B cell (primary cell): ENCODE data around the gene IL13. TPM values are rescaled to one million over a fixed set of nuclear protein-coding genes. Genes with fewer than 3 reads are reported as not detected.

ENCODE experiments used
- ATAC-seq: fragments of 200-7000 bp; cut with Tn5 transposase; one replicate; pipeline ENCODE4 v1.10.0; 2021; ENCODE audit warnings: low read depth, mild to moderate bottlenecking, moderate number of reproducible peaks, moderate library complexity
- CTCF ChIA-PET: fragments of 350-600 bp; sonication (Branson Sonifier 250); formaldehyde crosslinking; loops from one replicate; lab custom pipeline; 2021; ENCODE audit warnings: antibody characterized with exemption, inconsistent platforms; lab: Charles Lee
- POLR2A ChIA-PET: fragments of 350-600 bp; sonication (Branson Sonifier 250); formaldehyde crosslinking; loops from one replicate; lab custom pipeline; 2021; ENCODE audit warnings: antibody characterized with exemption; lab: Charles Lee
- DNase-seq: peaks from one replicate; pipeline ENCODE4 v3.0.0; 2013
- H2AFZ ChIP-seq: 2 replicates; pipeline ENCODE4 v1.6.1; 2012; ENCODE audit warnings: mild to moderate bottlenecking, low read depth, low read length; ENCODE audit not compliant: insufficient read depth, poor library complexity, severe bottlenecking
- H3K27ac ChIP-seq, 2 donors: 1 replicate in 1 of 2; 2 replicates in 1 of 2; pipeline ENCODE4 v1.5.1; 2012 to 2013; ENCODE audit warnings: low read length in 2 of 2, mild to moderate bottlenecking in 2 of 2, moderate library complexity in 1 of 2
- H3K27me3 ChIP-seq, 4 experiments: fragments of 200-600 bp in 1 of 4; sonication (generic) in 1 of 4; replicated peaks in 1 of 4; 1 replicate in 2 of 4; 2 replicates in 2 of 4; pipeline versions ENCODE4 v1.6.1 to v1.7.0; 2013 to 2016; ENCODE audit warnings: low read length in 3 of 4, mild to moderate bottlenecking in 2 of 4, mixed read lengths in 1 of 4, moderate library complexity in 1 of 4; ENCODE audit not compliant: insufficient read depth in 4 of 4, control insufficient read depth in 3 of 4; ENCODE audit errors: control extremely low read depth in 1 of 4
- H3K36me3 ChIP-seq, 2 experiments: replicated peaks in 1 of 2; 1 replicate in 1 of 2; 2 replicates in 1 of 2; pipeline versions ENCODE4 v1.6.1 to v1.7.1; 2013; ENCODE audit warnings: low read length in 1 of 2; ENCODE audit not compliant: insufficient read depth in 2 of 2, control insufficient read depth in 1 of 2; ENCODE audit errors: control extremely low read depth in 1 of 2, extremely low read depth in 1 of 2
- H3K4me1 ChIP-seq, 2 donors: fragments of 200-600 bp in 1 of 2; sonication (generic) in 1 of 2; 1 replicate in 1 of 2; 2 replicates in 1 of 2; pipeline versions ENCODE4 v1.5.1 to v1.6.1; 2013 to 2017; ENCODE audit warnings: low read length in 2 of 2; ENCODE audit not compliant: control insufficient read depth in 2 of 2, insufficient read depth in 2 of 2
- H3K4me2 ChIP-seq: replicated peaks from 2 replicates; pipeline ENCODE3; 2012; ENCODE audit warnings: mild to moderate bottlenecking, low read depth, low read length; ENCODE audit not compliant: poor library complexity, severe bottlenecking
- H3K4me3 ChIP-seq, 5 experiments: fragments of 200-600 bp in 1 of 5; sonication (generic) in 1 of 5; 1 replicate in 3 of 5; 2 replicates in 2 of 5; pipeline versions ENCODE4 v1.5.1 to v1.7.0; 2011 to 2016; ENCODE audit warnings: low read length in 4 of 5, mild to moderate bottlenecking in 4 of 5, low read depth in 2 of 5, control low read depth in 1 of 5, moderate library complexity in 1 of 5; ENCODE audit not compliant: insufficient read depth in 1 of 5; ENCODE audit errors: control extremely low read depth in 1 of 5, extremely low read depth in 1 of 5
- H3K79me2 ChIP-seq: fragments of 200-600 bp; sonication (generic); one replicate; pipeline ENCODE4 v1.6.0; 2016; ENCODE audit warnings: low read length; ENCODE audit not compliant: control insufficient read depth, insufficient read depth
- H3K9ac ChIP-seq: fragments of 200-600 bp; sonication (generic); 2 replicates; pipeline ENCODE4 v1.6.1; 2017; ENCODE audit warnings: mild to moderate bottlenecking, low read length, moderate library complexity
- H3K9me3 ChIP-seq, 3 donors: one replicate each; pipeline versions ENCODE4 v1.6.1 to v1.7.1; 2013; ENCODE audit warnings: low read length in 2 of 3; ENCODE audit not compliant: control insufficient read depth in 2 of 3, insufficient read depth in 1 of 3; ENCODE audit errors: control extremely low read depth in 1 of 3
- H4K20me1 ChIP-seq: 2 replicates; pipeline ENCODE4 v1.6.0; 2012; ENCODE audit warnings: mild to moderate bottlenecking, low read length; ENCODE audit not compliant: insufficient read depth, control insufficient read depth, poor library complexity, severe bottlenecking
- H3K27ac Mint-ChIP-seq: one replicate; pipeline ENCODE4 v1.8.0; 2021; ENCODE audit warnings: mixed read lengths
- H3K27me3 Mint-ChIP-seq: one replicate; pipeline ENCODE4 v1.8.0; 2021; ENCODE audit warnings: mixed read lengths
- H3K4me1 Mint-ChIP-seq: one replicate; pipeline ENCODE4 v1.8.0; 2021; ENCODE audit warnings: mixed read lengths
- H3K4me3 Mint-ChIP-seq: one replicate; pipeline ENCODE4 v1.8.0; 2021; ENCODE audit warnings: mixed read lengths
- H3K9me3 Mint-ChIP-seq: one replicate; pipeline ENCODE4 v1.8.0; 2022; ENCODE audit warnings: mixed read lengths; ENCODE audit not compliant: insufficient read depth
- CTCF ChIP-seq: fragments of 200-600 bp; IDR thresholded peaks from one replicate; pipeline ENCODE4 v1.8.0; 2022; ENCODE audit warnings: antibody characterized with exemption, mild to moderate bottlenecking
- EZH2 ChIP-seq: IDR thresholded peaks from 2 replicates; pipeline ENCODE4 v1.6.1; 2012; ENCODE audit warnings: borderline replicate concordance, low read depth, mild to moderate bottlenecking, moderate library complexity, low read length; ENCODE audit not compliant: insufficient read depth, poor library complexity, severe bottlenecking
- WGBS: methylation state at CpG from one replicate; pipeline ENCODE4 v1.1.5; 2013; ENCODE audit warnings: missing lambda C conversion rate; ENCODE audit not compliant: insufficient coverage; 5-methylcytosine and 5-hydroxymethylcytosine counted together
- intact Hi-C: fragments of 100-400 bp; cut with micrococcal nuclease; formaldehyde crosslinking; loops from one replicate; pipeline ENCODE4 v1.10.0; 2022
- polyA plus RNA-seq: library from polyadenylated mRNA; depleted of rRNA; stranded (reverse); fragments of >200 nt; gene quantifications from 2 replicates; pipeline ENCODE4 v1.2.3, GENCODE V29; 2012
- total RNA-seq, 2 donors: library from RNA; stranded (reverse); fragments of 120-200 nt in 1 of 2; gene quantifications; 1 replicate in 1 of 2; 2 replicates in 1 of 2; pipeline versions ENCODE4 v1.2.3 to v1.2.4, GENCODE V29; 2013 to 2022

The IL13 gene
- total and polyA plus RNA-seq, 2 donors (not counting 1 experiment from before 2014, with no cell fraction given), result 0.42 to 0.45 TPM

GRCh38 chr5:132644177-132644576 is 13.8 kb upstream of the IL13 start:
- TF ChIP-seq CTCF, result no peak
- no peak for TF ChIP-seq EZH2
- Histone ChIP-seq H3K27me3 (no peaks in the 10 kb centered on the region), H3K4me2 (no peak overlapping the region), H3K9ac (no peak overlapping the region), H3K9me3 (peaks cover 0 to 16% (median 11%) of the 10 kb centered on the region in 3 donors), H3K79me2 (no peaks in the 10 kb centered on the region), H3K27ac (no peak overlapping the region), H3K4me1 (no peaks in the 10 kb centered on the region), H3K4me3 (no peak overlapping the region), H4K20me1 (no peaks in the 10 kb centered on the region), H2AFZ (no peak overlapping the region), H3K36me3 (peaks cover 10 to 33% of the 10 kb centered on the region in 2 experiments)
- ChIA-PET CTCF (no interaction called here), POLR2A (no interaction called here)
- Mint-ChIP-seq H3K9me3 (peaks cover 7% of the 10 kb centered on the region), H3K27me3 (no peaks in the 10 kb centered on the region), H3K4me1 (no peaks in the 10 kb centered on the region), H3K4me3 (no peak overlapping the region), H3K27ac (no peak overlapping the region)
- no peak for DNase-seq
- ATAC-seq, result no peak
- intact Hi-C loops, result no loop called here

GRCh38 chr5:132646583-132647266 is 11.2 kb upstream of the IL13 start:
- Histone ChIP-seq H4K20me1 (no peaks in the 10 kb centered on the region), H3K9ac (no peak overlapping the region), H3K79me2 (no peaks in the 10 kb centered on the region), H3K4me3 (no peak overlapping the region), H3K27me3 (no peaks in the 10 kb centered on the region), H3K4me1 (no peaks in the 10 kb centered on the region), H3K9me3 (peaks cover 0 to 17% (median 16%) of the 10 kb centered on the region in 3 donors), H3K36me3 (peaks cover 2 to 13% of the 10 kb centered on the region in 2 experiments), H2AFZ (no peak overlapping the region), H3K4me2 (no peak overlapping the region), H3K27ac (no peak overlapping the region)
- 97% methylated on average over 7 of the region's 11 CpGs for WGBS
- Mint-ChIP-seq H3K9me3 (peaks cover 9% of the 10 kb centered on the region), H3K27me3 (peaks cover under 1% of the 10 kb centered on the region), H3K27ac (no peak overlapping the region), H3K4me1 (no peaks in the 10 kb centered on the region), H3K4me3 (no peak overlapping the region)
- ATAC-seq (no peak), DNase-seq (no peak)
- ChIA-PET CTCF (no interaction called here), POLR2A (interaction anchor here (0.6 kb wide), 1 partner anchor 37 kb away, joined by 7 read pairs; no protein-coding TSS in a partner anchor)
- intact Hi-C loops, result no loop called here
- no peak for TF ChIP-seq EZH2
- TF ChIP-seq CTCF, result no peak
